SK-N-SH (cell line): ENCODE measurements around the gene NUFIP2.

Experiments
- CHD2 ChIP-seq: fragments of 150-350 bp; IDR thresholded peaks from 2 replicates; pipeline ENCODE4 v1.6.1; 2018; ENCODE audit warnings: low read length; ENCODE audit not compliant: partially characterized antibody
- CTCF ChIP-seq: fragments of 200-600 bp; sonication (generic); IDR thresholded peaks from 2 replicates; pipeline ENCODE4 v1.6.1; 2017; ENCODE audit warnings: antibody characterized with exemption, mild to moderate bottlenecking, moderate library complexity
- EP300 ChIP-seq, 2 experiments: IDR thresholded peaks; 2 replicates each; pipeline versions ENCODE4 v1.4.0 to v1.6.1; 2012; ENCODE audit warnings: borderline replicate concordance in 1 of 2, low read depth in 1 of 2, low read length in 1 of 2
- MAX ChIP-seq: IDR thresholded peaks from 2 replicates; pipeline ENCODE4 v1.4.0; 2012; ENCODE audit warnings: low read depth
- POLR2AphosphoS5 ChIP-seq: IDR thresholded peaks from 2 replicates; pipeline ENCODE4 v1.6.1; 2012; ENCODE audit warnings: low read depth, low read length
- SMC3 ChIP-seq: IDR thresholded peaks from 2 replicates; pipeline ENCODE4 v1.6.1; 2012; ENCODE audit warnings: low read depth, low read length, improper control_type of control experiment
- YY1 ChIP-seq: IDR thresholded peaks from 2 replicates; pipeline ENCODE4 v1.4.0; 2012; ENCODE audit warnings: low read depth, mild to moderate bottlenecking
- TF ChIP-seq, protein P1 (sequence below): IDR thresholded peaks from 2 replicates; pipeline ENCODE4 v1.6.1; 2012; ENCODE audit warnings: mild to moderate bottlenecking, low read depth, low read length, moderate library complexity

GRCh38 chr17:29212681-29213121, 81.2 kb downstream of the NUFIP2 start:
- TF ChIP-seq CTCF (no peak), EP300 (IDR thresholded peaks at IDR 0.05; ENCODE audit: borderline replicate concordance in 1 of 2, low read depth in 1 of 2, low read length in 1 of 2) (no peak), POLR2AphosphoS5 (no peak), CHD2 (no peak), MAX (no peak), YY1 (no peak), SMC3 (no peak)
- TF ChIP-seq, protein P1, sequence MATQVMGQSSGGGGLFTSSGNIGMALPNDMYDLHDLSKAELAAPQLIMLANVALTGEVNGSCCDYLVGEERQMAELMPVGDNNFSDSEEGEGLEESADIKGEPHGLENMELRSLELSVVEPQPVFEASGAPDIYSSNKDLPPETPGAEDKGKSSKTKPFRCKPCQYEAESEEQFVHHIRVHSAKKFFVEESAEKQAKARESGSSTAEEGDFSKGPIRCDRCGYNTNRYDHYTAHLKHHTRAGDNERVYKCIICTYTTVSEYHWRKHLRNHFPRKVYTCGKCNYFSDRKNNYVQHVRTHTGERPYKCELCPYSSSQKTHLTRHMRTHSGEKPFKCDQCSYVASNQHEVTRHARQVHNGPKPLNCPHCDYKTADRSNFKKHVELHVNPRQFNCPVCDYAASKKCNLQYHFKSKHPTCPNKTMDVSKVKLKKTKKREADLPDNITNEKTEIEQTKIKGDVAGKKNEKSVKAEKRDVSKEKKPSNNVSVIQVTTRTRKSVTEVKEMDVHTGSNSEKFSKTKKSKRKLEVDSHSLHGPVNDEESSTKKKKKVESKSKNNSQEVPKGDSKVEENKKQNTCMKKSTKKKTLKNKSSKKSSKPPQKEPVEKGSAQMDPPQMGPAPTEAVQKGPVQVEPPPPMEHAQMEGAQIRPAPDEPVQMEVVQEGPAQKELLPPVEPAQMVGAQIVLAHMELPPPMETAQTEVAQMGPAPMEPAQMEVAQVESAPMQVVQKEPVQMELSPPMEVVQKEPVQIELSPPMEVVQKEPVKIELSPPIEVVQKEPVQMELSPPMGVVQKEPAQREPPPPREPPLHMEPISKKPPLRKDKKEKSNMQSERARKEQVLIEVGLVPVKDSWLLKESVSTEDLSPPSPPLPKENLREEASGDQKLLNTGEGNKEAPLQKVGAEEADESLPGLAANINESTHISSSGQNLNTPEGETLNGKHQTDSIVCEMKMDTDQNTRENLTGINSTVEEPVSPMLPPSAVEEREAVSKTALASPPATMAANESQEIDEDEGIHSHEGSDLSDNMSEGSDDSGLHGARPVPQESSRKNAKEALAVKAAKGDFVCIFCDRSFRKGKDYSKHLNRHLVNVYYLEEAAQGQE, result no peak
